Right forelimb (tissue), 1 donor: Measurements from ENCODE around the gene TMEM214.

Source experiments
- DNase-seq: peaks from one replicate; pipeline ENCODE4 v3.0.0-alpha.2; 2018

Gene TMEM214

DNA sequence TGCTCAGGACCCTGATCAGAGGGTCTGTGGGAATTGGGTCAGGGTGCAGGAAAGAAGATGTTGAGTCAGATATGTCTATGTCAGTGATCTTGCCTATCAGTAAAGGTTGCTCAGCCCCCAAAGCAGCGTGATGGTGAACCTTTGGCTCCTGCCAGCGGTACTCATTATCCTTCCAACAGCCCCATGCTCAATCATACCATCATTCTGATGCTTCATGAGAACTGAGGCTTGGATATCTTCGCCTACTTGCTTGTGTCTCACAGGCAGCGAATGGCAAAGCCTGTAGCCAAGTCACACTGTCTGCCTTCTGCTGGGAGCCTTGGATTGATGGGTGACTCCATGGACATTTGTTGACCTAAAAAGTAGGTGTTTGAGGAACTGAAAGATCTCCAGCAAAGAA, 19.0 kb upstream of the TMEM214 start:
- DNase-seq = no peak

DNA sequence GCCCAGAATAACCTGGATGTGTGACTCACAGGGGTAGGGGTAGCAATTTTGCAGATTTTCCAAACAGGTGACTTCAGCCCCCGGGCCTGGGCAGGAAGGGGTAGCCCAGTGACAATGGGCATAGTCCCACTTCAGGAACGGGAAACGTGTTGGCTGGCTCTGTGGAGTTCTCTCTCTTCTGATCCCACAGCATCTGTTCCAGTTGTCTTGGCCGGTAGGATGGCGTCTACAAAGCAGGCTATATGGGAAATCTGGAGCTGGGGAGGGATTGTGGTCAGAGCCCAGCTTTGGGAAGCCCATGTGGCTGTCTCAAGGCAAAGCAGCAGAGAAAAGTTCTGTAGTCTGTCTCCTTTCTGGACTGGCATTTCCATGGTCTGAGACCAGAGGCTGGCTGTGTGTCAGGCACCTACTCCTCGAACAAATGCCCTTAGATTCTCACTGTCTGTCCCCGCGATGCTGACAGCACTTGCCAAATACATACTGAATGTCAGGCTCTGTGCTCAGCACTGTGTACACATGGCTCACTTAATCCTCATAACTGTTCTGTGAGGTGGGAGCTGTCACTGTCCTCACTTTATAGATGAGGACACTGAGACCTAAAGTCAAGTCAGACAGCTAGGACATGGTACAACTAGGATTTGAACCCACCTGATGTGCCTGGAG, 17.9 kb upstream of the TMEM214 start:
- no peak for DNase-seq

DNA sequence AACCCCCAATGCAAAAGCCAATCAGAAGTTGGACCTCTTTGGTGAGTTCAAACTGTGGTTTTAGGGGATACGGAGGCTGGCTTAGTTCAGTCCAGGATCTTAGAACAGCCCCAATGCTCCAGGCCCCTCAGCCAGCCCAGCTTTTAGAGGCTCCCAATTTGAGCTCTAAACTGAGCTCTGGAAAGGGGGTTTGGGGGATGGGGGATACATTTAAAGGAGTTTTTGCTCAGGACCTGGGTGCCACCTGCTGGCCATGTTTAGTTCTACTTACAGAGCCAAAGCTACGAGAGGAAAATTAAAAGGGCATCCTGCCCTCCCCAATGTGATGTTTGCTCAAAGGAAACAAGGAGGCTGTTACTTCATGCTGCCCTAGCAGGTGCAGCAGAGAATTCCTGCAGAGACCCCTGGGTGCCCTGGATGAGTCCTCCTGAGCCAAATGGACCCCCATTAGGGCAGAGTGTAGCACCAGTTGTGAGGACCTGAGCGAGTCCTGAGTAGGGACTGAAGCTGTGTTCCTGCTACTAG, 15.9 kb upstream of the TMEM214 start:
- DNase-seq = peak; percentile 70

DNA sequence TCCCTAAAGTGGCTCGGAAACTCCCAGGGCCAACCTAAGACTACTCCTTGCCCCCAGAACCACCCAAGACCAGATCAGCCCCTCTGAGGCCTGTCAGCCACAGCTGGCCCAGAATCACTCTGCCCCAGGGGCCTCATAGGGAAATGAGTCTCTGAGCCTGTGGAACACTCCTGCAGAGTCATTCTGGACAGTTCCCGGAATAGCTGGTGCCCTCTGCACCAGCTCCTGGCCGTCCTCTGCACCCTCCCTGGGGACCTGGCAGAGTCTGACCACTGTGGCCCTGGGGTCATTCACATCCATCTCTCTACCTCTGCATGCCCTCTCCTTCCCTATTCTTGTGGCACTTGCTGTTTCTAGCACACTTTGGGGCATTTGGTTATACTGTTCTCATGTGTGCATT, 14.6 kb upstream of the TMEM214 start:
- DNase-seq = peak; percentile 30

DNA sequence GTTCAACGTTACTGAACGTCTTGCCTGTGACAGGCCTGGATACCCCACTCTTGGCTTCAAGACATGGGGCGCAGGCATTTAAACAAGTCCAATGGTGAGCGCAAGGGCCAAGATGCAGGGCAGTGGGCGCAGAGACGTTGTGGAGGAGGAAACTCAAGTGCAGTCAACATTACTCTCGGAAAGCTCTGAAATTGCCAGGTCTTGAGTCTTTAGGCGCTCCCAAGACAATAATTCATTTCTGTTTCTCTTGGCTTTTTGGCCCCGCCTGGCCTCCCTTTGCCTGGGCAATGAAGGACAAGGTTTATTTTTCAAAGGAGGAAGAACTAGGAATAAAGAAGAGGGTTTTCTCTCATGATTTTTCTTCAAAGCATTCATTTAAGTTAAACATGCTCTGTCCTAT, 13.3 kb upstream of the TMEM214 start:
- DNase-seq = peak; percentile 29

DNA sequence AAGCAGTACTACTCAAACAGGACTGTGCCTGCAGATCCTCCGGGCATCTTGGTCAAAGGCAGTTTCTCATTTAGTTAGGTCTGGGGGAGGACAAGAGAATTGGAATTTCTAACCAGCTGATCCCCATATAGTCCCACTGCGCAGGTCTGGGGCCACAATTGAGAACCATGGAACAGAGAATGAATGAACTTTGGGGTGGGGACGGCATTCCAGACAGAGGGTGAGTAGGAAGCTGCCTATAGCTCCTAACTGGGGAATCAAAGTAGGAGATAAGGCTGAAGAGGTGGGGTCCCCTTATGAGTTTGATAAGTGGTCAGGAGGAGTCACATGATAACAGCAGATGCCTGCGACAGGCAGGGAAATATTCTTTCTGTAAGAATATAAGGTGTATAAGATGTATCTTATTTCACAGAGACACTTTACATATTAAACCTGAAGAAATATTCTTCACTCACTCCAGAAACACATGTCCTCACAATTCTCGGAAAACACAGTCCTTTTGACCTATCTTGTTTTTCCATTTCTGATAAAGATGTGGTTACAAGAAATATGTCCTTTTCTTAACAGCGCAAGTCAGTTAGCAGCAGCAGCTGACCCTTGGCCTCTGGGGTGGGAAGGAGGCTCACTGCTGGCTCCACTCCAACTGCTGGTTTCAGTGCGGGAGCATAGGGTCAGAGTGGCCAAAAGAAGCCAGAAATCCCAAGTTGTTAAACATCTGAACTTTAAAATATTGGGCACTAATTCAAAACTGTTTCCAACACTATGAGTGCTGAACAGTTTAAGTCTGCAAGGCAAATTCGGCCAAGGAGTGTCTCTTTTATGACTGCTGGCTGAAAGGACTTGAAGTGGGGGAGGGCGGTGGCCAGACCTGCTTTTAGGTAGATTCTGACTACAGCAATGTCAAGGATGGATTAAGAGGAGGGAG, 12.6 kb upstream of the TMEM214 start:
- DNase-seq = peak; percentile 49

DNA sequence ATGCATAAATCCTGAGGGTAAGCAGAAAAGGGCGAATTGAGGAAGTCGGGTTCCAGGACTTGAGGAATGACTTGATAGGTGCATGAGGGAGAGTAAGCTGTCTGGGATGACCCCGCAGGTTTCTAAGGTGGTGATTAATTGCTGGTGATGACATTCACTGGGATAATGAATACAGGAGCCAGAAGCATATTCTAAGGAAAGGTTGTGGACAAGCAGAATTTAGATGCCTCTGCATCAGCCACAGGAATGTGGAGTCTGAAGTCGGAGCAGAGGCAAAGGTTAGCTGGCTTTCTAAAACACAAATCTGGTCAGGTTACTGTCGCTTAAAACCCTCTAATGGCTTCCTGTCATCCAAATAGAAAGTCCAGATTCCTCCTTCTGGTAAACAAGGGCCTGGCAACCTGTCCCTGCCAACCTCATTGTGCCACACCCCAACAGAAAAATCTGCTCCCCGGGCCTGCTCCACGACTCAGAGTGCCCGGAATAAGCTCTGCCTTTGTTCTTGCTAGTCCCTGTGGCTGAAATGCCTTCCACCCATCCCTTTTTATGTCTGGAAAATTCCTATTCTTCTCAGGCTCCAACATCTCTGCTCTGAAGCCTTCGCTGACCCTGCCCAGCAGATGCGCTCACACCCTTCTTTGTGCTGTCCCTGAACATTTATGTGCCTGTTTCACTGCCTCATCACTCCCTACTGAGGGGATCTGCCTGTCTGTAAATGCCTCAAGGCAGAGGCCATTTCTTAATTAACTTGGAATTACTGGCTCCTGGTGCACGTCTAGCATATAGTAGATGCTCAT, 11.3 kb upstream of the TMEM214 start:
- DNase-seq = peak; percentile 22

DNA sequence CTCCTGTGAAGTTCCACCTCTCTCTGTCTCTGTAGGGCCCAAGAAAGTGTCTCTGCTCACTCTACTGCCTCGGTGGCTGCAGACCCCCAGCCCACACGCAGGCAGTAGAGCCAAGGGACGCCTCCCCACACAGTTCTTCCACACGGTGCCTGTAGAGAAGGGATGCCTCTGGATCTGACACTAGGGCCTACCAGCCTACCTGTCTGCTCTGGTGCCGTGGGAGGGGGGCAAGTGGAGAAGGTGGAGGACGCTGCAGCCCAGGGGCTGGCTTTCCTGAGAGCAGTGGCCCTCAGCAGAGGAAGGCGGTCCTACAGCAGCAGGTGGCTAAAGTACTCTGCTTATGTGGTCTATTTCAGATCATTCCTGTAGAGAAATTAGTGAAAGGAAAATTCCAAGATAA, 9.0 kb upstream of the TMEM214 start:
- DNase-seq = peak; percentile 34

DNA sequence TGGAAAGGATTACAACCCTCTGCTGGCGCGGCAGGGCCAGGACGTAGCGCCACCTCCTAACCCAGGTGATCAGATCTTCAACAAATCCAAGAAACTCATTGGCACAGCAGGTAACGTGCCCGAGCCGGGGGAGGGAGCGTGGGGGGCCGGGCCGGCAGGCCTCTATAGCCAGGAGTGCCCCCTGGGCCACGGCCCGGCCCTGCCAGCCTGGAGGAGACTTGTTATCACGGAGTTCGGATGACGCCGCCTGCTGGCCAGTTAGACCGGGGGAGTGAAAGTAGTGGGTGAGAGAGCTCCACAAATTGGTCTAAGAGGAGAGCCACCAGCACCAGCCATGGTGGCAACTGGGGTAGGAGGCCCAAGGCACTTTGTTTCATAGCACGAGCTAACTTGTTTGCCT, 8.6 kb upstream of the TMEM214 start:
- DNase-seq = peak; percentile 40

DNA sequence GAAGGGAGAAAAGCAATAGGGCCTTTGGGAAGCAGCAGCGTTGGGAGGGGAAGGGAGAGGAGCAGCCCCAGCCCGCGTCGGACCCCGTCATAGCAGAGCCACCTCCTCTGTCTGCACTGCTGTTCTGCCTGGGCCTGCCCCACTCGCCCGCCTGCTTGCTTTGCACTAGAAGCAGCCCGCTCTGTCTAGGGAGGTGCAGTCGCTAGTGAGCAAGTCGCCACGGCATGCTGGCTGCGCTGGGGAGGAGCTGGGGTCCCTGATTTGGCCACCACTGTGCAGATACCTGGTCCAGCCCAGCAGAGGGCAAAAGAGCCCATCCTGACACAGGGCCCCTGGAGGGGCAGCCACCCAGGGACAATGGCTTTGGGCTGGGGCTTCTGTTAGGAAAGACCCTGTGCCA, 8.0 kb upstream of the TMEM214 start:
- DNase-seq = peak; percentile 37

DNA sequence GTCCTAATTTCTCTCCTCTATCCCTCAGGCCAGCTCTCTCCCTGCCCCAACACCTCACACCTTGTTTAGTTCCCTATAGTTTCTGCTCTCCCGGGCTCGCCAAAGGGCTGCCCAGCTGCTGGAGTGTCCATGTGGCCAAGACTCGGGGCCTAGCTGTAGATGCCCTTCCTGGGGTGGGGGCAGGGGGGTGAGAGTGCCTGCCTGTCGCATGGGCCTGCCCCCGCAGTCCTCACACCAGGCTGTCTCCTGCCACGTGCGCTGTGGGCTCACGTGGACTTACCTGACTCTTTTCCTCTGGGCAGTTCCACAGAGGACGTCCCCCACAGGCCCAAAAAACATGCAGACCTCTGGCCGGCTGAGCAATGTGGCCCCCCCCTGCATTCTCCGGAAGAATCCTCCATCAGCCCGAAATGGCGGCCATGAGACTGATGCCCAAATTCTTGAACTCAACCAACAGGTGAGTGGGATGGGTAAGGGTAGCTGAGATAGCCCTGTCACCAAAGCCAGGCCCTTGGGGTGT, 7.4 kb upstream of the TMEM214 start:
- DNase-seq = peak; percentile 30

DNA sequence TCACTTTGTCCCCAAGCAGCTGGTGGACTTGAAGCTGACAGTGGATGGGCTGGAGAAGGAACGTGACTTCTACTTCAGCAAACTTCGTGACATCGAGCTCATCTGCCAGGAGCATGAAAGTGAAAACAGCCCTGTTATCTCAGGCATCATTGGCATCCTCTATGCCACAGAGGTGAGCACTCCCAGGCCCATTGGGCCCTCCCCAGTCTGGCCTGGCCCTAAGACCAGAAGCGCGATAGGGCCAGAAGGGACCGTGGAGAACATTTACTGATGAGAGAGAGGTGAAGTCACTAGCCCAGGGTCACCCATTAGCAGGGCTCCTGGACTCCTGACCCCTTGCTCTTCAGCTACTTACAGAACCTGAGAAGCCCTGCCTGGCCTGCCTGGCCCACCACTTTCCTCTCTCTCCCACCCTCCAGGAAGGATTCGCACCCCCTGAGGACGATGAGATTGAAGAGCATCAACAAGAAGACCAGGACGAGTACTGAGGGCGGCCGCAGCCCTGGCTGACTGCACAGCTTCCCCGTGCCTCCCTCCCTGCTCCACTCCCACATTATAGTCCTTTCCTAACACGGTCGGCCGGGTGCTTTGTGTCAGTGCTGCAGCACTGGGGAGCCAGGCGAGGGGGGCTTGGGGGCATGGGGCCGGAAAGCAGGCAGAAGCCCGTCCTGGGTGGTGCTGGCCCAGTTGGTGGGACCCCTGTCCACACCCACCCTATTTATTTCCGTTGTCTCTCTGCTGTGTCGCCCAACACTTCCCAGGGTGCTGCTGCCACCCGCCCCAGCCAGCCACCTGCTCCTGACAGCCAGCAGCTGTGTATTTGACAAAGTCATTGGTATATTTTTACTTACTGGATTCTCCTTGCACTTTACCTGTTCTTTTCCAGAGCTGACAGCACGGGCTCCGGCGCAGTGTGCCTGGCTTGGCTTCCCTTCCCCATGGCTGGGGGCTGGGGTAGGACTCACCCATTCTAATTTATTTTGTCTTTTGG, 6.6 kb upstream of the TMEM214 start:
- DNase-seq = peak; percentile 36

DNA sequence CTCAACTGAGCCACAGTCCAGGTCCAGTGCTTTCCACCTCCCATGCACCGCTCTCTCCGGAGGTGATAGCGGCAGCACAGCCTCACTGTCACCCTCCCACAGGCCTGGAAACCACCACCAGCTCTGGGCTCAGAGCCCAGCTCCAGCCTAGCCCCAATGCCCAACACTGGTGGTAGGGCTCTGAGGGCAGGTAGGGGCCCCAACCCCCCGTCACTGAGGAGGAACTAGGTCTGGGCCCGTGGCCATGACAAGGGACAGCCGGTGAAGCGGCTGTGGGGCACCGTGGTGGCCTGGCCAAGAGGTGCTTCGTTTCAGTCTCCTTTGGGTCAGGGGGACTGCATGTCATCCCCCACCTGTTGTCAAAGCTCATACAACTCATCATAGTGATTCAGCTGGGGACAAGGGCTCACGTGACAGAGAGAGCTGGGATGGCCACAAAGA, 5.5 kb upstream of the TMEM214 start:
- peak; percentile 39 for DNase-seq

DNA sequence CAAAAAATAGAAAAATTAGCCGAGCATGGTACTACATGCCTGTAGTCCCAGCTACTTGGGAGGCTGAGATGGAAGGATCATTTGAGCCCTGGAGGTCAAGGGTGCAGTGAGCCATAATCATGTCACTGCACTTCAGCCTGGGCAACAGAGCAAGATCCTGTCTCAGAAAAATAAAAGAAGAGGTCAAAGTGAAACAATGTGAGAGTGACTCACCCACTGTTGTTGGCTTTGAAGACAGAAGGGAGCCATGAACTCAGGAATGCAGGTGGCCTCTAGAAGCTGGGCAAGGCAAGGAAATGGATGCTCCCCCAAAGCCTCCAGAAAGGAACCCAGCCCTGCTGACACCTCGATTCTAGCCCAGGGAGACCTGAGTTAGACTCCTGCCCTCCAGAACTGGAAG, 3.7 kb upstream of the TMEM214 start:
- DNase-seq = peak; percentile 18

DNA sequence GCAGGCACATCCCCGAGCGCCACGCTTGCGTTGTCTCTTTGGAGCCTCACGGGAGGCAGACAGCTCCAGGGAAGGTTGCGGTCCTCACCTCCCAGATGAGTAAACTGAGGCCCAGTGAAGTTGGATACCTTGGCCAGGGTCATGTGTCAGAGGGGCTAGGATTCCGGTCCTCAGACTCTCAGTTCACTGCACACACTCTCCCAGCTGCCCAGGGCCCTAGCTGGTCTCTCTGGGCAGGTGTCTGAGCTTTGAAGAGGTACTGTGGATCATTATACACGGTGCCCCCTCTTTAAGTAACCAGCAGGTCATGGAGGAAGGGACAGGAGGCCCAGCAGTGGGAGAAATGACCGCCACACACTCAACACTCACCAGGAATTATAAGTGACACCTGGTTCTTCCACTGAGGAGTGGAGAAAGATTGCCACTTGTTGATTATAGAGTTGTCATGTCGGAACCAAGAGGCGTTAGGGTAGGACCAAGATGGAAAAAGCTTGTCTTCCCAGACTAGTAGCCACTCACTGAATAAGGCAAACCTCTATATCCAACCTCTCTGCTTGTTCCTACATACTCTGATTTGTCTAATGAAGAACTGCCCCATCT, 588 bp downstream of the TMEM214 start:
- DNase-seq = no peak

DNA sequence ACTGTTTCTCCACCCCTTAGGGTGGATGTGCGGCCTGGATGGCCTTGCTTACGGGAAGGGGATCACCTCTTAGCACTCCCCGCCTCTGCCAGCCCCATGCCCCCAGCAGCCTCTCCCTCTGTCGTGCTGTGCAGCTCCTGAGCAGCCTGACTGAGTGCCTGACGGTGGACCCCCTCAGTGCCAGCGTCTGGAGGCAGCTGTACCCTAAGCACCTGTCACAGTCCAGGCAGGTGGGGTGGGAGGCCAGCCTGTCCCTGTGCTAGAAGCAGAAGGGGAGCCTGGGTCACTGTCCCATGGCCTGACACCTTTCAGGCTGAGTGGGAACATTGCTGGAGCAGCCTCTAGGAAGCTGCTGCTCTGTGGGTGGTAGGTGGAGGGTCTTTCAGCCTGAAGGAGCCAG, 5.2 kb downstream of the TMEM214 start:
- no peak for DNase-seq

DNA sequence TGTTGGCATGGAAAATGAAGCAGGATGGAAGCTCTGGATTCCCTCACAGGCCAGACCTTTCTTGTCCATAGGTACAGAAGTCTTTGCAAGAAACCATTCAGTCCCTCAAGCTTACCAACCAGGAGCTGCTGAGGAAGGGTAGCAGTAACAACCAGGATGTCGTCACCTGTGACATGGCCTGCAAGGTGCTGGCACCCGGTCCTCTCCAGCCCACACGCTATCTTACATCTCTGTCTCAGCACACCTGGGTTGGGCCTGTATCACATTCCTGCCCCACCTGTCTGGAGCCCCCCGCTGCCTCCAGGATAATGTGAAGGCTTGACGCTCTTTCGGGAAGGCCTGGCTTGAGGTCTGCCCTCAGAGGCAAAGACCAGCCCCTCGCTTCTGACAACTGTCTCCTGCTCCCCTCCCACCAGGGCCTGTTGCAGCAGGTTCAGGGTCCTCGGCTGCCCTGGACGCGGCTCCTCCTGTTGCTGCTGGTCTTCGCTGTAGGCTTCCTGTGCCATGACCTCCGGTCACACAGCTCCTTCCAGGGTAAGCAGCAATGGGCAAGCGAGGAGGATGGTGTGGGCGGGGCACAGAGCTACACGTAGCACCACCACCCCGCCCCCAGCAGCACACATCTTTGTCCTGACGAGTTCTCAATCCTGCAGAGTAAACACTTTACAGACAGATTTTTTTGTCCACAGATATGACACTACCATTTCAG, 6.0 kb downstream of the TMEM214 start:
- no peak for DNase-seq

DNA sequence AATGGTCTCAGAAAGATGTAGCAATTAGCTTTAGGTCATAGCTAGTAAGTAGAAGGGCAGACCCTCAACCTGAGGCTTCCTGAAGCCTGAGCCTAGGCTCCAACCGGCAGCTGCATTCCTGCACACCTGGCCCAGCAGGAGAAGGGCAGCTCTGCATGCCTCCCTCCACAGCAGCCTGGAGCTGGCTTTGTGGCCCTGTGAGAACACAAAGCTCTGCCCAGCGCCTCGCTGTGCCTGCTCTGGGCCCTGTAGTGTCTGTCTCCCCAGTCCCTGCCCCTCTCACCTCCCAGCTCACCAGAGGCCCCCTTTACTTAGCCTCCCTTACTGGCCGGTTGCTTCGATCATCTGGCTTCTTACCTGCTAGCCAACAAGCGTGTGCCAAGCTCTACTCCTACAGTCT, 6.7 kb downstream of the TMEM214 start:
- no peak for DNase-seq

DNA sequence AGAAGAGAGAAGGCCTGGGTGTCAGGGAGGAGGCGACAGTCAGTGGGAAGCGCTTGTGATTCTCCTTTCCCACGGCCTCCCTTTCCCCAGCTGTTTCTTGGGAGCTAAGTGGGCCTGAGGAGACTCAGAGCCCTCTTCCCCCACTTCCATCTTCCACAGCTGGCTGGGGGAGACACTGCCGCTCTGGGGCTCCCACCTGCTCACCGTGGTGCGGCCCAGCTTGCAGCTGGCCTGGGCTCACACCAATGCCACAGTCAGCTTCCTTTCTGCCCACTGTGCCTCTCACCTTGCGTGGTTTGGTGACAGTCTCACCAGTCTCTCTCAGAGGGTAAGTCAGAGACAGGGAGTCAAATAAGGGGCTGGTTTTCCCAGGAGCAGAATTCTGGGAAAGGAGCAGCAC, 7.1 kb downstream of the TMEM214 start:
- DNase-seq = no peak

DNA sequence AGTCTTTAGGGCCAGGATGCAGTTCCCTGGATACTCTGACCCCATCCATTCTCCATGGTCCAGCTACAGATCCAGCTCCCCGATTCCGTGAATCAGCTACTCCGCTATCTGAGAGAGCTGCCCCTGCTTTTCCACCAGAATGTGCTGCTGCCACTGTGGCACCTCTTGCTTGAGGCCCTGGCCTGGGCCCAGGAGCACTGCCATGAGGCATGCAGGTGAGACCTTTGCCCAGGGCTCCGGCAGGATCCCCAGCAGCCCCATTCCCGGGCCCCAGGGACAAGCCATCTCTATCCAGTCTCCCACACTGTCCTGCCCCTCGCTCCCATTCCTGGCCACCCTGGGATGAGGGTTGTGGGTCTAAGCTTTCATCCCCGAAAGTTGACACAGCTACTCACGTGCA, 7.5 kb downstream of the TMEM214 start:
- DNase-seq = no peak

DNA sequence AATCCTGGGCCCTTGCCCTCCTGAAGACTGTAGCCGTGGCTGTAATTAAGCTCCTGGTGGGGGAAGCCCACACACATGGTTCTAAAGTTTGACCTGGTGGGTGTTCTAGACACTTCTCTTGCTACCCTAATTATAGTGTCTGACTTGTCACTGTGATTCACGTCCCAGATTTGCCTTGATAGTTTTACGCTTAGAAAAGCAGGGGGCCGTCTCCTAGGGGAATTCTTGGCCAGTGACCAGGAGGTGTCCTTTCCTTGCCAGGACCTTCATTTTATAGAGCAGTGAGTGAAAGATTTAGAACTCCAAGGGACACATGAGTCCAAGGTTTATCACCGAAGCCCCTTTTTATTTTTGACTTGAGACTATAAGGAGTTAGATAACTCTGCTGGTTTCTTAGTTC, 9.0 kb downstream of the TMEM214 start:
- DNase-seq = no peak
